Measurements from ENCODE around the gene C1RL. TPM values are rescaled to one million over a fixed set of nuclear protein-coding genes. Genes with fewer than 3 reads are reported as not detected.
"Not testable (repeated sequence)": the region's sequence is repeated elsewhere in the genome, so short reads cannot be mapped to it uniquely, and the experiment has no call there.

The C1RL gene
- polyA plus RNA-seq, 1 donor: 11.7 TPM

DNA sequence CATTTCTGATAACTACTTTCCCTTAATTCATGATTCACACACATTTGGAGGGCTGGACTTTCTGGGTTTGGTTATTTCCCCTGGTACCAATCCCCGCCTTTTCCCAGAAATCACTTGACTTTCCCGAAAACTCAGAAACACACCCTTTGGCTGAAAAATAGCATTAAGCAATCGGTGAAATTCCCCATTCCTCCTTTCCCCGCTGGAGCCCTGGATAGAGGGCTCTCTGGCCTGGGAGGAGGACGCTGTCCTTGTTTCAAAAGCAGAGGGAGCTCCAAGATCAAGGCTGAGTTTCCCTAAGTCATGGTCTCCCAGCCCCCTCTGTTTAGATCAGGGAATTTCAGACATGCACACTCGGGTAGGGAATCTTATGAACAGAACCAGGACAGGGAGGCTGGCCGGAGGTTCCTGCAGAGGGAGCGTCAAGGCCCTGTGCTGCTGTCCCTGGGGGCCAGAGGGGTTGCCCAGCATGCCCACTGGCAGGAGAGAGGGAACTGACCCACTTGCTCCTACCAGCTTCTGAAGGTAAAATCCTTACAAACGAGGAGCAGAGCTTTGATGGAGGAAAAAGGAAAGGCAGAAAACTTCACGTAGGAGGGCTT is 48.6 kb downstream of the C1RL start, which contains the start of gene C1S:
C1S (plus strand) TSS at position 366 of the 602 bp plus-strand sequence. CDS start 1,195 bp downstream, outside the sequence.
- peak; percentile 90 for DNase-seq

DNA sequence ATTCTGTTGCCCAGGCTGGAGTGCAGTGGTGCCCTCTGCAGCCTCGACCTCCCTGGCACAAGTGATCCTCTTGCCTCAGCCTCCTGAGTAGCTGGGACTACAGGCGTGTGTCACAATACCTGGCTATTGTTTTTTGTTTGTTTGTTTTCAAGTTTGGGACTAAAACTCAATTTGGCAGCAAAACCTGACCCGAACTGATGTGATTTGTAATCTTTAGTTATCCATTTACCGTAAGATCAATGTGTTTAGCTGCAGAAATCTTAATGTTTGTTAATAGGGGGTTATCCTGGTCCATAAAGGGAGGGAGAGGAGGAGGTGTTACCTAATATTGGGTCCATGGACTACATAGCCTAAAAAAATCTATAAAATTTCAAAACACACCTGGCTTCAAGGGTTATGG is 49.2 kb downstream of the C1RL start:
- no peak for DNase-seq

DNA sequence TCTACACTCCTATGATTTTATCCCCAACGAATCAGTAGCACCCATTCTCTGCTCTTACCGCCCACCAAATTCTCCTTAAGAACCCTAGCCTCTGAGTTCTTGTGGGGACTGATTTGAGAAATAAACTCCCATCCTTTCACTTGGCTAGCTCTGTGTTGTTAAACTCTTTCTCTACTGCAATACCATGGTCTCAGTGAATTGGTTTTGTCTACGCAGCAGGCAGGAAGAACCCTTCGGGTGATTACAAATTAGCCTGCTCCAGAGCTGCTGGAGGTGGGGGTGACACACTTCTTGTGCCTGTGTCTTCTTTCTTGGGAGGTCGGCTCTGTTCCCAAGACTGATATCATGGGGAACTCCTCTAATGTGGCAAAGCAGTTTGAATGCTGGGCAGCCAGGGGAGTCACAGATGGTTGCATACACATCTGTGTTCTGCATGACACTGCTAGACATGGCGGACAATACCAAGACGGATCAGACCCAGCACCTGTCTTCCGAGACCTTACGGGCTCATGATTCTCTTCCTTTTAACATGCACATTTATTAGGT is 50.1 kb downstream of the C1RL start:
- DNase-seq: no peak

DNA sequence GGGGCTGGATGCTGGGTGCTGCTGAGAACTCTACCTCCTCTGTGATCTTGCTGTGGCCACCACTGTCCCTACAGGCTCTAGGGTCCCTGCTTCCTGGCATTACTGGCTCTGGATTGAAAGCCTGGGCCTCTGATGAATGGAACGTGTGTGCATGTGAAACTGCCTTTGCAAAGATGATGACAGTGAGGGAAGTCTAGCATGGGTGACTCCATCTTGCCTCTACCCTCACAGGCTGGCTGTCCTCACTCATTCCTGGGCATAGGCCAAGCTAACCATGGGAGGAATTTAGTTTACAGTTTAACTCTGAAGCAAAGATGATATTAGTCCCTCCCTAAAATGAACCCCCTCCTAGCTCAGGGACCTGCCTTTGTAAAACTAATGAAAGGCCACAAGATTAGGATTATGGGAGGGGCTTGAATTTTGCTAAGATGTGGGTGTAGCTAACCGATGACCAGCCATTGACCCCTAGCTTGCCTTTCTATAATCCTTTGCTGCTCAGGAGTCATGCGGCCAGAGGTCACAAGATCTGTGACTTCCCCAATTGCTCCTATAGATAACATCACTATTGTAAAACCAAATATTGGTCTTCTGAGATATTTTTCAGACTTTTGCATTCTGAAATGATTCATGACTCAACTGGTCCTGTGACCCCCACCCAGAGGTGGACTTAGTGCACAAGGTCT is 50.7 kb downstream of the C1RL start:
- no peak for DNase-seq

DNA sequence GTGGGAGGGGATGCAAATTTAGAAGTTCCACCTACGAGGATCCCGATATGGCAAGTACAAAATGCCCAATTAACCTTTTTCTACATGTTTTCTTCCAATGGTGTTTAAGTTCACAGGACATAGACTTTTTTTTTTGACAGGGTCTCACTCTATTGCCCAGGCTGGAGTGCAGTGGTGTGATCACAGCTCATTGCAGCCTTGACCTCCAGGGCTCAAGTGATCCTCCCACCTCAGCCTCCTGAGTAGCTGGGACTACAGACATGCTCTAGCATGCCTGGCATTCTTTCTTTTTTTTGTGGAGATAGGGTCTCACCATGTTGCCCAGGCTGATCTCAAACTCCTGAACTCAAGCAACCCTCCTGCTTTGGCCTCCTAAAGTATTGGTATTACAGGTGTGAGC is 53.3 kb downstream of the C1RL start:
- DNase-seq: not testable (repeated sequence)

DNA sequence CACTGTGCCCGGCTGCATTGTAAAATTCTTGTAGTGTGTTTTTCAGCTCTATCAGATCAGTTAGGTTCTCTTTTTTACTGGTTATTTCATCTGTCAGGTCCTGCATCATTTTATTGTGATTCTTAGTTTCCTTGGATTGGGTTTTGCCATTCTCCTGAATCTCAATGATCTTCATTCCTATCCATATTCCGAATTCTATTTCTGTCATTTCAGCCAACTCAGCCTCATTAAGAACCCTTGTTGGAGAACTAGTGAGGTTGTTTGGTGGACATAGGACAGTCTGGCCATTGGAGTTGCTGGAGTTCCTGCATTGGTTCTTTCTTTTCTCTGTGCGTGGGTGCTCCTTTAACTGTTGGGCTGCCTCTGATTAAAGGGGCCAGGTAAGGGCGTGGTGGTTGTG is 54.1 kb downstream of the C1RL start:
- no peak for DNase-seq

DNA sequence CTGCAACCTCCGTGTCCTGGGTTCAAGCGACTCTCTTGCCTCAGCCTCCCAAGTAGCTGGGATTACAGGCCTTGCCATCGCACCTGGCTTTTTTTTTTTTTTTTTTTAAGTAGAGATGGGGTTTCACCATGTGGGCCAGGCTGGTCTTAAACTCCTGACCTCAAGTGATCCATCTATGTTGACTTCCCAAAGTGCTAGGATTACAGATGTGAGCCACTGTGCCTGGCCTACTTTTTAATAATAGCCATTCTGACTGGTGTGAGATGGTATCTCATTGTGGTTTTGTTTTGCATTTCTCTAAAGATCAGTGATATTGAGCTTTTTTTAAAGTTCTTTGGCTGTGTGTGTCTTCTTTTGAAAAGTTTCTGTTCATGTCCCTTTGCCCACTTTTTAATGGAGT is 59.0 kb downstream of the C1RL start:
- not testable (repeated sequence) for DNase-seq

DNA sequence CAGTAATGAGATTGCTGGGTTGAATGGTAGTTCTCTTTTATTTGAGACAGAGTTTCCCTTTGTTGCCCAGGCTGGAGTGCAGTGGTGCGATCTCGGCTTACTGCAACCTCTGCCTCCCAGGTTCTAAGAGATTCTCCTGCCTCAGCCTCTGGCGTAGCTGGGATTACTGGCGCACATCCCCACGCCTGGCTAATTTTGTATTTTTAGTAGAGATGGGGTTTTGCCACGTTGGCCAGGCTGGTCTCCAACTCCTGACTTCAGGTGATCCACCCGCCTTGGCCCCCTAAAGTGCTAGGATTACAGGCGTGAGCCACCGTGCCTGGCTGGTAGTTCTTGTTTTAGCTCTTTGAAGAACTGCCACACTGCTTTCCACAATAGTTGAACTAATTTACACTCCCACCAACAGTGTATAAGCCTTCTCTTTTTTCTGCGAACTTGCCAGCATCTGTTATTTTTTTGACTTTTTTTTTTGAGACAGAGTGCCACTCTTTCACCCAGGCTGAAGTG is 59.5 kb downstream of the C1RL start:
- not testable (repeated sequence) for DNase-seq

DNA sequence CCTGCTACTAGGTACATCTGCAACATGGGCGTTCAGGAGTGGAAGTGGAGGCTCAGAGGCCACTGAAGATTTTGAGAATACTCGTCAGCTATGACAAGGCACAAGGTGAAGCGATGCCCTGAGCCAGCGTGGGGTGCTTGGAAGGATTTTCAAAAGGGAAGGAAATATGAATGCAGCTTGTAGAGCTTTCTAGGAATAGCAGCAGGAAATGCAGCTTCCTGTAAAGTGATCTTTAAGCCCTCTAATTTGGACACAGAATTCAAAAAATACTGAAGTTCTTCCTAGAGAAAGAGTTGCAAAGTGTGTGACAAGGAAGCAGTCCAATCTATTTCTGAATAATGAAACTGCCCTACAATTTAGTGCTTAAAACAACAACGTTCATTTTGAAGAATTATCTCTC is 61.7 kb downstream of the C1RL start:
- DNase-seq: no peak

DNA sequence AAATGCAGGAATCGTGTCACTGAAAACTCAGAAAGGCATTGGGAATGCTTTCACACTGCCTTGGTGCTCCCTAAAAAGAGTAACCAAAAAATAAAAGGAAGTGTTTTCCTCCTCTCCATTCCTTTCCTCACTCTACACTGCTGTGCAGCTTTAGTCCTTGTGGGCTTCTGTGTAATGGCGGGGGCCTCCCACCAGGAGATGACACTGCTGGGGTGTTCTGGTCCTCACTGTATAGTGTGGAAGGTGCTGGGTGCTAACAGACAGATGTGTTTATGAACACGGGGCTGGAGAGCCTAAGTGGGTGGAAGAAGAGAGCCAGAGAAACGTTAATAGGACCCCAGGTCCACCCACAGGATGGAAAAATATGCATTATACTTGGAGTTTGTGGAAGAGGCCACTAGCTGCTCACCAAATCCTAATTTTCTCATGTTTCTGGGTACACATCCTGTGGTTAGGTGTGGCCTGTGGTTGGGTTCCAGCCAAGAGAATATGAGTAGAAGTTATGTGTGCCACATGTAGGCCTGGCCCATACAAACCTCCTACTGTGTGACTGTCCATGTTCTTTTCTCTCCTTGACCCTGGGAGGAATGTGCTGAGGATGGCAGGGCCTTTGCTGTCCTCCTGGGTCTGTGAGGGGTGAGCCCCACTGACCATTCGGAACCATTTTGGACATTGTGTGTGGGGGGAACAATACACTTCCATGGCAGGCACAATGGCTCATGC is 62.5 kb downstream of the C1RL start:
- no peak for DNase-seq

DNA sequence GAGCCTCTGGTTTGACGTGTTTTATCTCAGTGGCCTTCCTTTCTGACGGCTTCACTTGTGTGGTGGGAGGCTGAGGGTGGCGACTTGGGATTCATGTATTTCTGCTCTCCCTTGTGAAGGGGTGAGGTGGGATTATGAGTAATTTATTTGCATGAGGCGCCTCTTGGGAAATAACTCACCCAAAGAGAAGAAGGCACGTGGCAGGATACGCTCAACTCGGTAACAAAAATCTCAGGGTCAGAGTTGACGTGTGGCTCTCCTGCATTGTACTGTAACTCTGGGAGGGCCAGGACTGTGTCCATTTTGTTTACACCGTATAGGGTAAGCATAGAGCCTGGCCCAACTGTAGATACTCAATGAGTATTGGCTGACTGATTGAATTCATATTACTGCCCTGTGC is 63.1 kb downstream of the C1RL start:
- no peak for DNase-seq

Other genes starting within 250 kb of the C1RL start
- 1,016 TPM for gene TPI1, start 241.7 kb downstream of the C1RL start, polyA plus RNA-seq (ENCODE audit: insufficient read length)
- 5.9 TPM for gene SPSB2, start 235.9 kb downstream of the C1RL start, polyA plus RNA-seq (ENCODE audit: insufficient read length)
- gene LRRC23, start 204.4 kb downstream of the C1RL start, polyA plus RNA-seq (ENCODE audit: insufficient read length): 9.3 TPM
- 4.8 TPM for gene ENO2, start 194.6 kb downstream of the C1RL start, polyA plus RNA-seq (ENCODE audit: insufficient read length)
- 91.2 TPM for gene ATN1, start 181.3 kb downstream of the C1RL start, polyA plus RNA-seq (ENCODE audit: insufficient read length)
- not detected for gene RNU7-1, start 165.4 kb downstream of the C1RL start, polyA plus RNA-seq (ENCODE audit: insufficient read length)
- gene C12orf57, start 165.2 kb downstream of the C1RL start, polyA plus RNA-seq (ENCODE audit: insufficient read length): 148 TPM
- gene PTPN6, start 157.9 kb downstream of the C1RL start, polyA plus RNA-seq (ENCODE audit: insufficient read length): 6.8 TPM
- 307 TPM for gene PHB2, start 138.6 kb downstream of the C1RL start, polyA plus RNA-seq (ENCODE audit: insufficient read length)
- gene EMG1, start 138.3 kb downstream of the C1RL start, polyA plus RNA-seq (ENCODE audit: insufficient read length): 26.6 TPM
- gene LPCAT3, start 90.7 kb downstream of the C1RL start, polyA plus RNA-seq (ENCODE audit: insufficient read length): 18.6 TPM
- gene C1S, start 48.5 kb downstream of the C1RL start, polyA plus RNA-seq (ENCODE audit: insufficient read length): 138 TPM
- gene C1R, start 16.8 kb downstream of the C1RL start, polyA plus RNA-seq (ENCODE audit: insufficient read length): 140 TPM
- 3.7 TPM for gene RBP5, start 19.7 kb upstream of the C1RL start, polyA plus RNA-seq (ENCODE audit: insufficient read length)
- 28.8 TPM for gene CLSTN3, start 21.2 kb upstream of the C1RL start, polyA plus RNA-seq (ENCODE audit: insufficient read length)
- gene PEX5, start 80.5 kb upstream of the C1RL start, polyA plus RNA-seq (ENCODE audit: insufficient read length): 38.2 TPM
- not detected for gene ACSM4, start 194.9 kb upstream of the C1RL start, polyA plus RNA-seq (ENCODE audit: insufficient read length)

All from hindlimb muscle (tissue), 1 donor.